ENCODE results near the gene SMIM10.

The SMIM10 gene

GRCh38 chrX:134971926-134972325, 18.9 kb upstream of the SMIM10 start:
- Histone ChIP-seq H3K4me3 (ENCODE audit: low read length) (no peak overlapping the region), H3K9me2 (replicated peaks; ENCODE audit: control insufficient read depth, low read length) (no peaks in the 10 kb centered on the region), H3F3A (ENCODE audit: control insufficient read depth, insufficient read depth) (no peaks in the 10 kb centered on the region), H3K4me2 (ENCODE audit: low read length) (no peak overlapping the region), H3K9me3 (ENCODE audit: control insufficient read depth, insufficient read depth, low read length) (no peaks in the 10 kb centered on the region), H3K79me2 (ENCODE audit: control insufficient read depth, low read length) (no peaks in the 10 kb centered on the region), H4K20me1 (ENCODE audit: control insufficient read depth, insufficient read depth, low read depth, low read length) (no peaks in the 10 kb centered on the region), H3K27me3 (ENCODE audit: control insufficient read depth, low read length) (no peaks in the 10 kb centered on the region), H3K36me3 (ENCODE audit: control insufficient read depth, low read length) (no peaks in the 10 kb centered on the region), H3K4me1 (ENCODE audit: control insufficient read depth, low read length) (no peaks in the 10 kb centered on the region), H3K27ac (ENCODE audit: low read depth, low read length) (no peak overlapping the region)
- TF ChIP-seq EZH2phosphoT487 (IDR thresholded peaks at IDR 0.05; ENCODE audit: borderline replicate concordance, low read length) (no peak), CTCF (IDR thresholded peaks at IDR 0.05; ENCODE audit: low read depth, low read length, poor library complexity, severe bottlenecking) (no peak)

- no peaks in the 10 kb centered on the region for H4K20me1 ChIP-seq (ENCODE audit: control insufficient read depth, insufficient read depth, low read depth, low read length)
- no peaks in the 10 kb centered on the region for H3K4me1 ChIP-seq (ENCODE audit: control insufficient read depth, low read length)
- TF ChIP-seq EZH2phosphoT487 (IDR thresholded peaks at IDR 0.05; ENCODE audit: borderline replicate concordance, low read length) (no peak), CTCF (IDR thresholded peaks at IDR 0.05; ENCODE audit: low read depth, low read length, poor library complexity, severe bottlenecking) (no peak)
- no peaks in the 10 kb centered on the region for H3K9me2 ChIP-seq (replicated peaks; ENCODE audit: control insufficient read depth, low read length)
- no peaks in the 10 kb centered on the region for H3K79me2 ChIP-seq (ENCODE audit: control insufficient read depth, low read length)
- H3K9me3 ChIP-seq (ENCODE audit: control insufficient read depth, insufficient read depth, low read length) = no peaks in the 10 kb centered on the region
- H3K27me3 ChIP-seq (ENCODE audit: control insufficient read depth, low read length) = no peaks in the 10 kb centered on the region
- no peak overlapping the region for H3K4me3 ChIP-seq (ENCODE audit: low read length)
- no peaks in the 10 kb centered on the region for H3F3A ChIP-seq (ENCODE audit: control insufficient read depth, insufficient read depth)
- no peak overlapping the region for H3K27ac ChIP-seq (ENCODE audit: low read depth, low read length)
- H3K4me2 ChIP-seq (ENCODE audit: low read length) = no peak overlapping the region
- H3K36me3 ChIP-seq (ENCODE audit: control insufficient read depth, low read length) = no peaks in the 10 kb centered on the region
Observed at GRCh38 chrX:134975516-134975915, 15.3 kb upstream of the SMIM10 start.

- Histone ChIP-seq H3K27me3 (ENCODE audit: control insufficient read depth, low read length) (no peaks in the 10 kb centered on the region), H3K9me2 (replicated peaks; ENCODE audit: control insufficient read depth, low read length) (no peaks in the 10 kb centered on the region), H3K36me3 (ENCODE audit: control insufficient read depth, low read length) (no peaks in the 10 kb centered on the region), H3K4me1 (ENCODE audit: control insufficient read depth, low read length) (no peaks in the 10 kb centered on the region), H3F3A (ENCODE audit: control insufficient read depth, insufficient read depth) (no peaks in the 10 kb centered on the region), H3K4me3 (ENCODE audit: low read length) (no peak overlapping the region), H3K79me2 (ENCODE audit: control insufficient read depth, low read length) (no peaks in the 10 kb centered on the region), H3K27ac (ENCODE audit: low read depth, low read length) (no peak overlapping the region), H4K20me1 (ENCODE audit: control insufficient read depth, insufficient read depth, low read depth, low read length) (no peaks in the 10 kb centered on the region), H3K4me2 (ENCODE audit: low read length) (no peak overlapping the region), H3K9me3 (ENCODE audit: control insufficient read depth, insufficient read depth, low read length) (no peaks in the 10 kb centered on the region)
- TF ChIP-seq CTCF (IDR thresholded peaks at IDR 0.05; ENCODE audit: low read depth, low read length, poor library complexity, severe bottlenecking) (no peak), EZH2phosphoT487 (IDR thresholded peaks at IDR 0.05; ENCODE audit: borderline replicate concordance, low read length) (no peak)
Observed at GRCh38 chrX:134981910-134982309, 8.9 kb upstream of the SMIM10 start.

- Histone ChIP-seq H3K4me1 (ENCODE audit: control insufficient read depth, low read length) (no peaks in the 10 kb centered on the region), H3K27me3 (ENCODE audit: control insufficient read depth, low read length) (no peaks in the 10 kb centered on the region), H3K9me2 (replicated peaks; ENCODE audit: control insufficient read depth, low read length) (no peaks in the 10 kb centered on the region), H4K20me1 (ENCODE audit: control insufficient read depth, insufficient read depth, low read depth, low read length) (no peaks in the 10 kb centered on the region), H3K36me3 (ENCODE audit: control insufficient read depth, low read length) (no peaks in the 10 kb centered on the region), H3K27ac (ENCODE audit: low read depth, low read length) (no peak overlapping the region), H3F3A (ENCODE audit: control insufficient read depth, insufficient read depth) (no peaks in the 10 kb centered on the region), H3K79me2 (ENCODE audit: control insufficient read depth, low read length) (no peaks in the 10 kb centered on the region), H3K4me2 (ENCODE audit: low read length) (no peak overlapping the region), H3K4me3 (ENCODE audit: low read length) (no peak overlapping the region), H3K9me3 (ENCODE audit: control insufficient read depth, insufficient read depth, low read length) (no peaks in the 10 kb centered on the region)
- no peak for TF ChIP-seq EZH2phosphoT487 (IDR thresholded peaks at IDR 0.05; ENCODE audit: borderline replicate concordance, low read length)
- TF ChIP-seq CTCF (IDR thresholded peaks at IDR 0.05; ENCODE audit: low read depth, low read length, poor library complexity, severe bottlenecking) = no peak
Observed at GRCh38 chrX:134982748-134983147, 8.0 kb upstream of the SMIM10 start.
